Measurements from ENCODE around the gene DUSP19.

Gene DUSP19

GRCh38 chr2:183091954-183092345 lies 13.4 kb downstream of the DUSP19 start:
- no peaks in the 10 kb centered on the region for H3K9me3 ChIP-seq (ENCODE audit: control insufficient read depth, insufficient read depth, low read length)
- no peaks in the 10 kb centered on the region for H4K20me1 ChIP-seq (ENCODE audit: control insufficient read depth, insufficient read depth, low read depth, low read length)
- H3K4me1 ChIP-seq (ENCODE audit: control insufficient read depth, low read length) = 0 out of 2 replicates have a peak, but pooled peaks cover 3% of the 10 kb centered on the region
- no peak for TF ChIP-seq EZH2phosphoT487 (IDR thresholded peaks at IDR 0.05; ENCODE audit: borderline replicate concordance, low read length)
- TF ChIP-seq CTCF (IDR thresholded peaks at IDR 0.05; ENCODE audit: low read depth, low read length, poor library complexity, severe bottlenecking) = no peak
- no peak overlapping the region for H3K4me2 ChIP-seq (ENCODE audit: low read length)
- no peaks in the 10 kb centered on the region for H3K36me3 ChIP-seq (ENCODE audit: control insufficient read depth, low read length)
- no peaks in the 10 kb centered on the region for H3K9me2 ChIP-seq (replicated peaks; ENCODE audit: control insufficient read depth, low read length)
- H3K27ac ChIP-seq (ENCODE audit: low read depth, low read length) = no peak overlapping the region
- no peak overlapping the region for H3K4me3 ChIP-seq (ENCODE audit: low read length)
- no peaks in the 10 kb centered on the region for H3F3A ChIP-seq (ENCODE audit: control insufficient read depth, insufficient read depth)
- no peaks in the 10 kb centered on the region for H3K27me3 ChIP-seq (ENCODE audit: control insufficient read depth, low read length)
- H3K79me2 ChIP-seq (ENCODE audit: control insufficient read depth, low read length) = no peaks in the 10 kb centered on the region

GRCh38 chr2:183093857-183094657 lies 15.5 kb downstream of the DUSP19 start:
- no peaks in the 10 kb centered on the region for H3K36me3 ChIP-seq (ENCODE audit: control insufficient read depth, low read length)
- no peak overlapping the region for H3K27ac ChIP-seq (ENCODE audit: low read depth, low read length)
- no peaks in the 10 kb centered on the region for H3K9me3 ChIP-seq (ENCODE audit: control insufficient read depth, insufficient read depth, low read length)
- no peak overlapping the region for H3K4me2 ChIP-seq (ENCODE audit: low read length)
- H4K20me1 ChIP-seq (ENCODE audit: control insufficient read depth, insufficient read depth, low read depth, low read length) = no peaks in the 10 kb centered on the region
- H3K9me2 ChIP-seq (replicated peaks; ENCODE audit: control insufficient read depth, low read length) = no peaks in the 10 kb centered on the region
- no peak for TF ChIP-seq EZH2phosphoT487 (IDR thresholded peaks at IDR 0.05; ENCODE audit: borderline replicate concordance, low read length)
- TF ChIP-seq CTCF (IDR thresholded peaks at IDR 0.05; ENCODE audit: low read depth, low read length, poor library complexity, severe bottlenecking) = no peak
- H3K79me2 ChIP-seq (ENCODE audit: control insufficient read depth, low read length) = no peaks in the 10 kb centered on the region
- H3K4me1 ChIP-seq (ENCODE audit: control insufficient read depth, low read length) = 0 out of 2 replicates have a peak, but pooled peaks cover 3% of the 10 kb centered on the region
- no peaks in the 10 kb centered on the region for H3F3A ChIP-seq (ENCODE audit: control insufficient read depth, insufficient read depth)
- no peak overlapping the region for H3K4me3 ChIP-seq (ENCODE audit: low read length)
- H3K27me3 ChIP-seq (ENCODE audit: control insufficient read depth, low read length) = no peaks in the 10 kb centered on the region

GRCh38 chr2:183105402-183106134 lies 27.0 kb downstream of the DUSP19 start:
- H3K4me1 ChIP-seq (ENCODE audit: control insufficient read depth, low read length) = no peaks in the 10 kb centered on the region
- H3K9me2 ChIP-seq (replicated peaks; ENCODE audit: control insufficient read depth, low read length) = no peaks in the 10 kb centered on the region
- H3F3A ChIP-seq (ENCODE audit: control insufficient read depth, insufficient read depth) = no peaks in the 10 kb centered on the region
- H3K27ac ChIP-seq (ENCODE audit: low read depth, low read length) = no peak overlapping the region
- H3K4me3 ChIP-seq (ENCODE audit: low read length) = no peak overlapping the region
- no peaks in the 10 kb centered on the region for H3K79me2 ChIP-seq (ENCODE audit: control insufficient read depth, low read length)
- no peaks in the 10 kb centered on the region for H3K9me3 ChIP-seq (ENCODE audit: control insufficient read depth, insufficient read depth, low read length)
- no peaks in the 10 kb centered on the region for H3K36me3 ChIP-seq (ENCODE audit: control insufficient read depth, low read length)
- H3K4me2 ChIP-seq (ENCODE audit: low read length) = no peak overlapping the region
- H3K27me3 ChIP-seq (ENCODE audit: control insufficient read depth, low read length) = no peaks in the 10 kb centered on the region
- no peak for TF ChIP-seq CTCF (IDR thresholded peaks at IDR 0.05; ENCODE audit: low read depth, low read length, poor library complexity, severe bottlenecking)
- H4K20me1 ChIP-seq (ENCODE audit: control insufficient read depth, insufficient read depth, low read depth, low read length) = no peaks in the 10 kb centered on the region

All from DOHH2 (cell line).